Femur (tissue), 1 donor: ENCODE results near the gene SHISA9.
"Not testable (repeated sequence)": the region's sequence is repeated elsewhere in the genome, so short reads cannot be mapped to it uniquely, and the experiment has no call there.

Experiments
- DNase-seq: peaks from one replicate; pipeline ENCODE4 v3.0.0-alpha.2; 2017

SHISA9 gene

DNA sequence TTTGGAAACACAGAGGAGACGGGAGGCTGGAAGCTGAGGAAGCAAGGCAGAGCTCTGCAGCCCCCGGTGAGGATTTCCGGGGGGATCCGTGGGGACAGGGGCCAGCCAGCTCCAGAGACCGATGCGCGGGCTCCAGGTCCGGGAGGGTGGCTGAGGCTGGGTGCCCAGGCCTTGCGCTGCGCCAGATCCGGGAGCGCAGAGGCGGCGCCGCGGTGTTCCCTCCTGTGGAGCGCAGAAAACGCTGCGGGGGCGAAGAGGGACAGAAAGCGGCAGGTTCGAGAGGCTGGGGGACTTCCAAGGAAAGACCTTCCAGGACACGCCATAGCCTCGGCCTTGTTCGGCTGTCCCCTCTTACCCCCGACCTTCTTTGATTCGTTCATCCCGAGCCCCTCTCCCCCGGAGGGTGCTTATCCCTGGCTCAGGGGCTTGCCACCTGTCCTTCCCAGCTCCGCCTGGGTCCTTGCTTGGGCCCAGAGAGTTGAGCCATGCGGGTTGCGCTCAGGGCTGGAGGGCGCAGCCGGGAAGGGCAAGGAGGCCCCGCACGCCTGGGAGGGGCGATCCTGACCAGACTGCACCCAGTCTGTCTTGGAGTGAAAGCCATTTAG is 697 bp upstream of the SHISA9 start:
- DNase-seq = no peak

DNA sequence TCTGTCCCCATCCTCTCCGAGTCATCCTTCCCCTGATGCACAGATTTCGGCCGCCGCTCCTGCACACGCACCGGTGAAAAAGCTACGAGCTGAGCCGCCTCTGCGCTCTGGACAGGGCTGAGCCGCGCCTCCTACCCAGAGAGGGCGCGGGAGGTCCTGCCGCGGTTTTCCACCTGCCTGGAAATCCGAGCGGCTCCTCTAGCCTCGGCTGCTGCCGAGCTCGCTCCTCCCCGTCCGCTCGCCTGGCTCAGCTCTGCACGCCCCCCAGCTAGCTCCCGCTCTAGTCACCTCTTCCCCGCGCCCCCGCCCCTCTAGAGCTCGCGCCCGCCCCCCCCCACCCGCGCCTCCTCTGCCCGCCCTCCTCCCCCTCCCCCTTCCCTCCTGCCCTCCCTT is 198 bp upstream of the SHISA9 start:
- DNase-seq = no peak

DNA sequence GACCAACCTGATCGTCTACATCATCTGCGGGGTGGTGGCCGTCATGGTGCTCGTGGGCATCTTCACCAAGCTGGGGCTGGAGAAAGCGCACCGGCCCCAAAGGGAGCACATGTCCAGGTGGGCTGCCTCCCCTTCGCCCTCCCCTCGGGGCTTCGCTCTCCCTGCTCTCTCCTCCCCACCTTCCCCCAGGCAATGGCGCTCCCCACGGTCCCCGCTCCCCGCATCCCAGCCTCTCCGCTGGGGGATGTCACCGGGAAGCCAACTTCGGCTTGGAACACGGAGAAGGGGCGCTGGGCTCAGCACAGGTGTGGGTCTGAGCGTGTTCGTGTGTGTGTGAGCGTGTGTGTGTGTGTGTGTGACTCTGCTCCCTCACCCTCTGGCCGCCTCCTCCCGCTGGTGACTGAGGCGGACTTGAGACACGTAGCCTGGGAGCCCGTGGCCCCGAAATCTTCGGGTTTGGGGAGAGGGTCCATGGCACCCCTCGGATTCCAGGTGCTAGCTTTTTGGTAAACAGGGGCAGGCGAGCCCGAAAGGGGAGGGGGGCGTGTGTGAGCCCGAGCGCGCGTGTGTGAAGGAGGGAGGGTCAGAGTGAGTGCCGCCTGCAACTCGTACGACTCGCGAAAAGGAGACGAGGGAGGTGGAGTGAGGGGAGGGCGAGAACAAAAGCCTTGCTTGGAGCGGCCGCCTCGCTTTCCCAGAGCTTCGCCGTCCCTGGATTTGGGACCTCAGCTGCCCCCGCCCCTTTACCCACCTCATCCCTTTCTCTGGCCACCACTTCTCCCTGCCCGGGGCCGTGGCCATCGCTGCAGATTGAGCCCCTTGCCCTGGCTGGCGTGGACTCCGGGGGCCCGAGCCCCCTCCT is 1.3 kb downstream of the SHISA9 start:
- no peak for DNase-seq

DNA sequence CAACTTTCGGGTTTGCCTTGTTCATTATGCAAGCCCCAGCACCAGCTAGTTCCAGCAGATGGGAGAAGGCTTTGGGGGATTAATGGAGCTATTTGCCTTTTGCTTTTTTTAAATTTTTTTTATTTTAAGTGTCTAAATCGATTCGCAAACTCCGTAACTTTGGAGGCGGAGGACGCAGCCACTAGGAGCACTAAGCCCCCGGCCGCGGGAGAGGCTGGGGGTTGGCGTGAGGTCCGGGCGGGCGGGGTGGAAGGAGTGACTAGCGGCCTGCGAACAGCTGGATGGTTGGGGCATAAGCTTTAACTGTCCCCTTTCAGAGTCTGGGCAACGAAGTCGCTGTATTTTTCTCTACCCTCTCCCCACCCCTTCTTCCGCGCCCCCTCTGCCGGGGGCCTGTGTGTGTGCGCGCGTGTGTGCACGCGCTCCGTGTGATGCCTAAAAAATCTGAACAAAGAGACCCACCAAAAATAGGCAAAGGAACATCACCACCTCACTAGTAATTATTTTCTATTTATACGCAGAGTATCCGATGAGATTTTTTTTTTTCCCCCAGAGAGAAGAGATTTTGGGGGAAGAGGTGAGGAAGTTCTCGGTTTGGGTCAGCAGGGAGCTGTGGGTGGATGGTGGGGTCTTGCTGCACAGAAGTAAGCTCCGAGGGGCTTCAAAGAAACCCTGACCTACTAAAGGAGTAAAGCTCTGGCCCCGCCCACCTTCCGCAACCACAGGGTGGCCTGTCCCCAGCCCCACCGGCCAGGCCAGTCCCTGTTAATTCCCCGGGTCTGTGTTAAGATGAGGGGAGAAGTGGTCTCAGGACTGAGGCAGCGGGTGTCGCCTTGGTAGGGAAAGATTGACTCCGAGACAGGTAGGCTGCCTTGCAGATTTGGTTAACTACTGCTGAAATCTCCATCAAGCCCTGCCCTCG is 2.3 kb downstream of the SHISA9 start:
- no peak for DNase-seq

DNA sequence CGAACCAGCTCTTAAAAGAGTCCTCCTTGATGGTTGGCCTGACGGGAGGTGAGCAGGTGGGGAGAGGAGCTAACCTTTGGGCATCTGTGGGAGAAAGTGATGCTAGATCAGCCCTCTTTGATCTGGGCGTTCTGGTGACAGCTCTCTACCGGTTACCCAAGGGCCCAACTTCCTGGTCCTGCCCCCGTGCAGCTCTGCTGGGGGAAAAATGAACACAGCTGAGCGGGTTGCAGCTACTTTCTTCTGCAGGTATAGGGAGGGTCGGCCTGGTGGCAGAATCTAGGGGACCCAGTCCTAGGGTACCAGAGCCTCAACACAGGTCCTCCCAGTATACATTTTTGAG is 2.9 kb downstream of the SHISA9 start:
- no peak for DNase-seq

DNA sequence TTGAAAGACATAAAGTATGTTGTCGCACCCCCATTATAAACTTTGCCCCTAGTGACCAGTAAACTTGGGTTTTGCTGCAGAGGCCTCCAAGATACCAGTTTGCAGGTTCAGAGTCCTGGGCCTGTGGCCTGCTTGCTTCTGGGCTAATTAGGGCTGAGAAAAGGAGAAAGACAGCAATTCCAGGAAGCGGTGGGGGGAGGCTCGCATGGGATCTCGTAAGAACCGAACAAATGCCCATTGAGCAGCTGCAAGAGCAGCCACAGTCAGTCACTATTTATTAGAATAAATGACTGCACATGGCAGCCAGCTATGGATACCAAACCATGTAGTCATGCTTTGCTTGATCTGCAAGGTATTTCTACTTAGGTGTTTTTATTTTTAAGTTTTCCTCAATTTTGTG is 4.9 kb downstream of the SHISA9 start:
- no peak for DNase-seq

DNA sequence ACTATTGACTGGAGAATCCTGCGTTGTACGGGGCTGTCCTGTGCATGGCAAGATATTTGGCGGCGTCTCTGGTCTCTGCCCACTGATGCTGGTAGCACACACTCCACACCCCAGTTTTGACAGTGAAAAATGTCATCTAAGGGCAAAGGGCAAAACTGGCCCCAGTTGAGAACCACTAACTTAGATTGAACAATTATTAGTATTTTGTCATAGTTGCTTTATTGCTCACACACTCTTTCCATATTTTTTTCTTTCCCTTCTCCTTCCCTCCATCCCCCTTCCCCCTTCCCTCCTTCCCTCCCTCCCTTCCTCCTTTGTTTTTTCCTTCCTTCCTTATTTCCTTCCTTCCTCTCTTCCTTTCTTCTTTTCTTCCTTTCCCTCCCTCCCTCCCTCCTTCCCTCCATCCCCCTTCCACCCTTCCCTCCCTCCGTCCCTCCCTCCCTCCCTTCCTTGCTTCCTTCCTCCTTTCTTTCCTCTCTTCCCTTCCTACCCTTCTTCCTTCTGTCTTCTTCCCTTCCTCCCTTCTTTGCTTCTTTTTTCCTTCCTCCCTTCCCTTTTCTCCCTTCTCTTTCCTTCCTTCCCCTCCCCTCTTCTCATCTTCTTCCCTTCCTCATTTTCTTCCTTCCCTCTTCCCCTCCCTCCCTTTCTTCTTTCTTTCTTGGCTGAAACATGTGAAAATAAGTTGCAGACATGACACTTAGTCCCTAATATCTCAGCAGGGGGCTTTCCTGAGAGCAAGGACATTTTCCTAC is 5.5 kb downstream of the SHISA9 start:
- no peak for DNase-seq

DNA sequence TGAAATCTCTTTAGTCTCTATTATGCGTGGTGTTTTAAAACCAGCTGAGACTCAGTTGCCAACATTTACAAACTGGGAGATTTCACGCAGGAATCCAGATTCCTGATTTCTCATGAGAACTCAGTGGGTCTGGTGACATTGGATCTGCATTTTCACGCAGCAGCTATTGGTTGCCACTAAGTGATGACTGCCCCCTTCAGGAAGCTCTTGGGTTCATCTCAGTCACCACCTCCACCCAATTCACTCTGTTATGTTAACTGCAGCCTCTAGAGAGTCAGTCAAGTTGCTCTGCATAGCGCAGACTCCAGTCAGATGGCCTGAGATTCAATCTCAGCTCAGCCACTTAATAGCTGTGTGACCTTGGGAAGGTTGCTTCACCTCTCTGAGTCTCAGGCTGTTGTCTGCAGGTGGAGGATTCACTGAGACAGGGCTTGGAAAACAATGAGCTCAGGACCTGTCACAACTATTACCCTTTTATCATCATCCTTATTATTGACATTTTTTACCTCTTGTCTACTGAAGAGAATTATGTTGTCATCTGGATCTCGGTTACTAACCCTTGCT is 6.4 kb downstream of the SHISA9 start:
- no peak for DNase-seq

DNA sequence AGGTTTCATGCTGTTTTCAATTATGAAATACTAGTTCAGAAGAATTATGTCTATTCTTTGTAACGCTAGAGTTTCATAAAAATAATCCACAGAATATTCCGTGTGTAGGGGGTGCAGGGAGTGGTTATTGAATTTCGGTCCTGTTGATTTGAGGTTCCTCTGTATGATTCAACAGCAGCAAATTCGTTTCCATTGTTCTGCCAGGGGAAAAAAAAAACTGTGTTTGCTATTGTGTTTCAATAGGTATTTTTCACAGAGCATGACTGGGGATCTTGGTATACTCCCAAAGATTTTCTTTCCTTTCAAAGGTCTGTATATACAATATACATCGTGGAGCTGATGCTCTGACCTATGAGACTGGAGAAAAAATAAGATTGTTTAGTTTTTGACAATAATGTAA is 15.8 kb downstream of the SHISA9 start:
- DNase-seq = no peak

DNA sequence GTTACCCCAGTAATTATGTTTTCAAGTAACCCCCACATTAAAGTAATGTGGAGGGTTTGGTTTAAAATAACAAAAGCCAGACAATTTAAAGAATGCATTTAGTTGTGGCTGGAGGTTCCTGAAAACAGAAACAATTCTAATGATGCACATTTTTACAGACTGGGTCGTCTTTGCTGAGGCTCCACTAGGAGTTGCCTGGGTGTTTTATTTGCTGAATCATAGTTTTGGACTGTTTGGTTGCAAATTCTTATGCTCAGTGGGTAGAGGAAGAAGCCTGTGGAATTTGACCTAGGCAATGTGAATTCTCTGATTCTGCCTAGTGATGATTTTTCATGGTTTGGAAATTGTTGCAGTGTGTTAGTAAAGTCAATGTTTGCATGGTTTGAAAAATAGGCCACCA is 16.3 kb downstream of the SHISA9 start:
- no peak for DNase-seq

DNA sequence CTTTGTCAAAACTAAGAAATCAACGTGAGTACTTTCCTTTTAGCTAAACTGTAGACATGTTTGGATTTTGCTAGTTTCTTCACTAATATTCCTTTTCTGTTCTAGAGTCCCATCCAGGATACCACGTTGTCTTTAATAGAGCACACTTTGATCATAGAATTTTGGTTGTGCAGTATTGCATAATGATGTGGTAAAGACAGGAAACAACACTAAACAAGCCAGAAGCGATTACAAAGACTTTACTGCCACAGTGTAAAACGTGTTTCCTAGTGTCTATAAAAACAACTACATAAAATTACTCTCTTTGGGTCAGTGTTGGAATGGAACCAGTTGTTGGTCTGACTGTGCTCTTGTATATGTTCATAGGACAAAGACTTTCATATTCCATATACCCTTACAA is 19.3 kb downstream of the SHISA9 start:
- no peak for DNase-seq

DNA sequence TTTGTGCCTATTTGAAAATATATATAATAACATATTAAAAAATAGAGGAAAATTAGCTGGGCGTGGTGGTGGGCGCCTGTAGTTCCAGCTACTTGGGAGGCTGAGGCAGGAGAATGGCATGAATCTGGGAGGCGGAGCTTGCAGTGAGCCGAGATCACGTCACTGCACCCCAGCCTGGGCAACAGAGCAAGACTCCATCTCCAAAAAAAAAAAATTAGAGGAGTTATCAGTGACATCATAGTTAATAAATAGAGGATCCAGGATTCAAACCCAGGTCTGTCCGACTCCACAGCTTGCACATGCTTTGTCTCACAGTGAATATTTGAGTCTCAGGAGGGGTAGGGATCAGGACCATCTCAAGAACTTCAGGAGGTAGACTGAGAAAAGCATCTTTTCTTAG is 22.2 kb downstream of the SHISA9 start:
- DNase-seq = not testable (repeated sequence)

DNA sequence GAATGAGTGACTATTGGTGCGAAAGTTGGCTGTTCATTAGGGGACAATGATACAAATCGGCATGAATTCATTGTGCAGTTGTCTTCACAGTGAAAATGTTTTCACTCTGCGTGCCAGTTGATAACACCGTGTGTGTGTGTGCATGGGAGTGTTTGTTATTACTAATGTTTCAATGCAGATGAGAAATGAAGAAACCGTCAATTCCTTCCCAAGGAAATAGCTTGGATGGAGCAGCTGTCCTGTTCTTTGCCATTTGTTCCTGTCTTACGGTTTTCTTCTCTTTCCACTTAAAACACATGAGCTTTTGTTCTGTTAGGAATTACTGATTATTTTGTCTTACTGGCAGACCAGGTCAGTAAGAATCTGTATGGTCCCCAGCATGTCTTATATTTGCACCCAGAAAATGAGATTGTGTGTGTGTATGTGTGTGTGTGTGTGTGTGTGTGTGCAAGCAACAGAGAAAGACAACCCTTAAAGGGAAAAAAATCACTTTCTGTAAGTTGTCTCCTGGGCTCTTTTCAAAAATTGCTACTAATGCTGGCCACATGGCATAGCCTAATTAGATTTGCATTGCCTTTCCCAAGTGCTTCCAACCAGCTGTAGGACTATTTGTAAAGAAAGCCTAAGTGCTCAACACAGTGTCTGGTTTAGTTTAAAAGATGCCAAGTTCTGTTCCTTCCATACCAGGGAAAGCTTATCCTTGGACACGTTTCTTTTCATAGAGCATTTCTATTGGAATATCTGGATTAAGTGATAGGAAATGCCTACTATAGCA is 23.8 kb downstream of the SHISA9 start:
- no peak for DNase-seq

DNA sequence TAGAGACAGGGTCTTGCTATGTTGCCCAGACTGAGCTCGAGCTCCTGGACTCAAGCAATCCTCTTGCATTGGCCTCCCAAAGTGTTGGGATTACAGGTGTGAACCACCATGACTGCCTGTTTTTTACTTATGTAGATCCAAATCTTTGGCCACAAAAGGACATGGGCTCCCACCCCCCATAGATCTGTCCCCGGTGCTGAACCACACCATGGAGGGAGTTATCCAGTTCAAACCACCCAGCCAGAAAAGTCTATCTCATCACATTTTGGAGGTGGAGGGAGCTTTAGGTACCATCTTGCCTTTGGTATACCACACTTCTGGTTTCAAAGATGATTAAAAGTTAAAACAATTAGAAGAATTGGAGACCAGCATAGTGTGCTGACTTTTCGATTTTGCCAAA is 26.2 kb downstream of the SHISA9 start:
- DNase-seq = no peak

DNA sequence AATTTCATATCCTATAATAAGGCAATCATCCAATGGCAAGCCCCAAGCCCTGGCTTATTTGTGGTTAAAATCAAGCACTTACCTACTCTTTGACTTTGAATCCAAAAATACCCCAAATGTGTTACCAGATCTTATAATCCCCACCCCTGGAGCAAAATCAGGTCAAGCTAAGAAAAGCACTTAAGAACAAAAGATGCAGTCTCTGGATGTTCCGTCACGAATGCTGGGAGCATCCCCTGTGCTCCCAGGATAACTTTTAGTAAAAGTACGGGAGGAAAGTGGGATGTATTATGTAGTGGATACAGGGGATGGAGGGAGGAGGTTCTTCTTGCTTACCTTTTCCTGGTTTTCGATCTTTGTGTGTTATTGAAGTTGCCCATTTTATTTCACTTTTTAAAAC is 29.5 kb downstream of the SHISA9 start:
- no peak for DNase-seq

DNA sequence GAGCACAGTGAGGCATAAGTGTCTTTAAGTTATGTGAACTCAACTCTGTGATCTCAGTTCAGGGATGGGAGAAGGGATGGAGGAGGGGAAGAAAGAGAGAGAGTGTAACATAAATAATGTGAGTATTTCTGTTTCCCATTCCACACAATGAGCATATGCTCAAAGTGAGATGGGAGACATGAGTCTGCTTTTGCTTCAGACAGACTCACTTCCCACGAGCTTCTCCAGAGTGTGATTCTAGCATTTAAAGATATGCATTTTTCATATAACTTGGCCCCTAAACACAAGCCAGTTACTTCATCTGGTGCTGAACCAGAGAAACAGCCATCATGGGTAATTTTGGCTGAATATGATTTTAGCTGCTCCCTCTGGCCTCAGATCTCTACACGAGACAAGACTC is 35.0 kb downstream of the SHISA9 start:
- DNase-seq = no peak

DNA sequence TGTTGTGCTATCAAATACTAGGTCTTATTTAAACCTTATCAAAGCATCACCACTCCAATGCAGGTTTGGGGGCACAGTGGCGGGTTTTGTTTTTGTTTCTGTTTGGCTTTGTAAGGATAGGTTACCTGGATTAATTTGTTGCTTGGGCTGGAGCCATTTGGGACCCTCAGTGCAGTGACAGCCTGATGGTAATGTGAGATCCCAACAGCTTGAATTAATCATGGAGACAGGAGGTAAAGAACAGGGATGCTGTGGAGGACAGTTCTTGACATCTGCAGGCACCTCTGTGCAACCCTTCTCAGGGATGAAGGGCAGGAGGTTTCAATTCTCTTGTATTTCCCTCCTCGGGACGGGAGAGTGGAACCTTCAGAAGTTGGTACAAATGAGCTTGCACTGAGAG is 40.5 kb downstream of the SHISA9 start:
- no peak for DNase-seq

DNA sequence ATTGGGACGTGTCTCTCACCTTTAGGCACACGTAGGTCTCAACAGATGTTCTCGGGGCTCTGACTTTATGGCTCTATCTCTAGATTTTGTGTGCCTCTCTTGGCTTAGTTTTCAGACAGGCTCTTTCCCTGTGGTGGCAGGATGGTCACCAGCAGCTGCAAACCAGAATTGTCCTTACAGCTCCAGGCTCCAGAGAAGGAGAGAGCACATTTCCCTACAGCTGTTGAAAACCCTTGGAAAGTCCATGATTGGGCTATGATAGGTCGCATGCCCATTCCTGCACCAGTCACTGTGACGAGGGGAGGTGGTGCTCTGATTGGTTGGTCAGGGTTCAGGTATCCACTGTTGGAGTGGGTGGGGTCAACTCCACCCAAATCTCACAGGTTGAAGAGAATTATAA is 41.5 kb downstream of the SHISA9 start:
- no peak for DNase-seq

DNA sequence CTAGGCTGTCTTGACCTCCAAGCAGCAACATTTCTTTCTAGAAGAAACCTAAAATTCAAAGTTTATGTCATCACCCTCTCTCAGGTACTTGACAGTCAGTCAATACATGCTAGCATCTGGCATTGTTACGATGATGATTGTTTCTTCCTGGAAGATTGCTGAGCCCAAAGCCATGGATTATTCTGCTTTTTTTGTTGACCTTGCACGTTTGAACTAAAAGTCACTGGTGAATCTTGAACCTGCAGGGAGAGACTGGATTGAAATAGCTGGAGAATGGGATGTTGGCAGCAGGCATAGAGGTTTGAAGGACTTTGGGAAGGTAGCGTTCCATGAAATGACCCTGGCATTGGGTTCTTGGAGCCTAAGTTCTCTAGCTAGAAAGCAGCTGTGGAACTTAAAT is 42.9 kb downstream of the SHISA9 start:
- DNase-seq = no peak

DNA sequence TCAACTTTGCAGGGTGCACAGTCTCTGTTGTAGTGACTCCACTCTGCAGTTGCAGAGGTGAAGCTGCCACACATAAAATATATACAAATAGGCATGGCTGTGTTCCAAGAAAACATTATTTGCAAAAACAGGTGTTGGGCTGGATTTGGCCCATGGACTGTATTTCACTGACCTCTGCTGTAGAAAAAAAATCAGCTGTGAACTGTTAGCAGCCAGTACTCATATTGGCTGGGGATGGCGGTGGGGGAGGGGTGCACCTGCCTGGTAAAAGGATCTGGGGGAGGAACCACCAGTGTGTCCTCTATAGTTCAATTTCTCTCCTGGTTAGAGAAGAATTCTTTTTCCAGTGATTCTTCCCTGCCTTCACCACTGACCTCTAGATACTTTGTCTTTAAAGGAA is 50.0 kb downstream of the SHISA9 start:
- DNase-seq = no peak

DNA sequence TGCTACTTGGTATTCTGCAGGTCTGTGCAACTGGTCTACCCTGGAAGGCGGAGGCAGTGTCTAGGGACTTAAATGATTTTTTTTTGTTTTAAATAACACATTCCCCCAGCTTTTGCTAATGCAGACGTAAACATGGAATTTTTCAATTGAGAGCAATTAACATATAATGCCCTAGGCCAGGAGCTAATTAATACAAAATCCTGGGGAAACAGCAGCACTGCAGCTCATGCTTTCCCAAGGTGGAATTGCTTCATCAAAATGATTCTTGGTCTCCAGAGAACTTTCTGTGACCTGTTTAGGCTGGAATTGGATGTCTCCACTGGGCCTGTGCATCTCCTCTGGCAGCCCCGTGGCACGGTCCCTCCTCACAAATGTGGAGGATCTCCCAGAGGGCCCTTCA is 50.6 kb downstream of the SHISA9 start:
- DNase-seq = no peak

DNA sequence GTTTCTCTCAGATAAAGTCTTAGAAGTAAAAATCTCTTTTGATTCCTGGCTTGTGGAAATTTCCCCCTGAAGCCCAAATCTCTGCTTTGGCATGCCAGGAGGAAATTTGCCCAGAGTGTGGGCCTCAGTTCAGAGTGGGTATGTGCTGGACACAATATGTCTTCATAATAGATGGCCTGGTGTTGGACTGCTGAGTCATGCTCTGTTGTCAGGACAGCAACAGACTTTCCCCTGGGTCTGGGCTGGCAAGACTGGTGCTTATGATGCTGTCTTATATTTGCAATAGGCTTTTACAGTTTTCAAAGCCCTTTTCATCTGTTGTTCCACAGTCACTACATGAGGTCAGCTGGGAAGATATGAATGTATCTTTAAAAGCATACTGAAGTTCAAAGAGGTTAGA is 57.0 kb downstream of the SHISA9 start:
- DNase-seq = no peak
